Measurements from ENCODE around the gene PLD4. TPM values are rescaled to one million over a fixed set of nuclear protein-coding genes. Genes with fewer than 3 reads are reported as not detected.

PLD4 gene
- total and polyA plus RNA-seq, 9 donors = 0.12 to 3.2 (median 1.0) TPM; not detected in 1

- no peaks in the 10 kb centered on the region for H3K4me1 ChIP-seq (ENCODE audit: insufficient read depth)
- TF ChIP-seq POLR2A (IDR thresholded peaks at IDR 0.05) = no peak
- no peak for TF ChIP-seq EP300 (IDR thresholded peaks at IDR 0.05)
- TF ChIP-seq CTCF (IDR thresholded peaks at IDR 0.05) = no peak
- H3K9me3 ChIP-seq = no peaks in the 10 kb centered on the region
- DNase-seq = peak in 2 of 5 donors; percentile 17 to 26
- H3K27ac ChIP-seq = no peak overlapping the region
- 69 to 82% (median 72%) methylated on average over 14 of the region's 14 CpGs for WGBS, 3 donors
- intact Hi-C loops (cut with DNase I) = no loop called here
- H3K27me3 ChIP-seq = no peaks in the 10 kb centered on the region
- H3K4me3 ChIP-seq = no peak overlapping the region
- no peaks in the 10 kb centered on the region for H3K36me3 ChIP-seq
Observed at GRCh38 chr14:104956290-104956890, 31.7 kb downstream of the PLD4 start.

- no peaks in the 10 kb centered on the region for H3K4me1 ChIP-seq (ENCODE audit: insufficient read depth)
- peak in 2 of 5 donors; percentile 9 to 24 for DNase-seq
- no peaks in the 10 kb centered on the region for H3K36me3 ChIP-seq
- H3K27me3 ChIP-seq = no peaks in the 10 kb centered on the region
- TF ChIP-seq CTCF (IDR thresholded peaks at IDR 0.05) (no peak), EP300 (IDR thresholded peaks at IDR 0.05) (no peak), POLR2A (IDR thresholded peaks at IDR 0.05) (no peak)
- intact Hi-C loops (cut with DNase I) = no loop called here
- no peak overlapping the region for H3K4me3 ChIP-seq
- no peak overlapping the region for H3K27ac ChIP-seq
- no peaks in the 10 kb centered on the region for H3K9me3 ChIP-seq
- 63 to 74% (median 67%) methylated on average over 25 of the region's 25 CpGs for WGBS, 3 donors
Observed at GRCh38 chr14:104957146-104958113, 32.8 kb downstream of the PLD4 start.

GRCh38 chr14:104964546-104964945 lies 39.9 kb downstream of the PLD4 start:
- peak in 1 of 5 donors; percentile 4 for DNase-seq
- no peak for TF ChIP-seq CTCF (IDR thresholded peaks at IDR 0.05)
- no peak for TF ChIP-seq EP300 (IDR thresholded peaks at IDR 0.05)
- TF ChIP-seq POLR2A (IDR thresholded peaks at IDR 0.05) = no peak
- Histone ChIP-seq H3K27me3 (no peaks in the 10 kb centered on the region), H3K9me3 (no peaks in the 10 kb centered on the region), H3K4me1 (ENCODE audit: insufficient read depth) (peaks cover 9% of the 10 kb centered on the region), H3K36me3 (no peaks in the 10 kb centered on the region), H3K4me3 (no peak overlapping the region), H3K27ac (no peak overlapping the region)
- intact Hi-C loops (cut with DNase I) = no loop called here
- 85 to 90% (median 89%) methylated on average over 7 of the region's 7 CpGs for WGBS, 3 donors

DNA sequence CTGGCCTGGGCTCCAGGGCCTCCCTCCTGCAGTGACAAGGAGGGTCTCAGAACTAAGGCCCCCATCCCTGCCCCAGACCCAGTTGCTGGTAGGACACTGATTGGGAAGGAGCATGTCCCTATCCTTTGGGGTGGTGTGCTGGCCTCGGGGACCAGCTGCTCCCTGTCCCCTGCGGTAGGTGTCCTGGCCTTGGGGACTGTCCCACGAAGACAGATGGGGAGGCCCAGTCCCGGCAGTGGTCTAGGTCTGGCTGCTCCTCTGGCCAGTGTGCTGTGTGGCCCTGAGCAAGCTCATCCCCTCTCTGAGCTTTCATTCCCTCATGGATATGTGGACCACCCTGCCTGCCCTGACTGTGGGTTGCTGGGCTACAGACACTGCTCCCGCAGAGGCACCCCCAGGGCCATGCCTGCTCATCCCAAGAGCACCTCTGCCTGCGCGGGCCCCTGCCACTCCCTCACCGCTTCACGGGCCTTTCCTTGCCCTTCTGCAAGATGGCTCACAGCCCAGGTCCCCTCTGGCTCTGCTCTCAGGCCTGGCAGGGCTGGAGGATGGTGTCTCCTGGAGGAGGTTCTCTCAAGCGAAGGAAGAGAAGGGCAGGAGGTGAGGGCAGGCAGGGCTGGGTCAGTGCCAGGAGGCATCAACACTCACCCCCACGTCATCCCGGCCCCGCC lies 41.0 kb downstream of the PLD4 start:
- H3K27ac ChIP-seq = no peak overlapping the region
- no peaks in the 10 kb centered on the region for H3K9me3 ChIP-seq
- H3K4me1 ChIP-seq (ENCODE audit: insufficient read depth) = peaks cover 9% of the 10 kb centered on the region
- no peaks in the 10 kb centered on the region for H3K36me3 ChIP-seq
- H3K27me3 ChIP-seq = no peaks in the 10 kb centered on the region
- no peak for TF ChIP-seq EP300 (IDR thresholded peaks at IDR 0.05)
- TF ChIP-seq POLR2A (IDR thresholded peaks at IDR 0.05) = no peak
- TF ChIP-seq CTCF (IDR thresholded peaks at IDR 0.05) = no peak
- no peak overlapping the region for H3K4me3 ChIP-seq
- 69 to 73% (median 72%) methylated on average over 12 to 13 of the region's 13 CpGs for WGBS, 3 donors
- peak in 2 of 5 donors; percentile 18 to 35 for DNase-seq
- intact Hi-C loops (cut with DNase I) = no loop called here
